PFSK-1 (cell line): ENCODE results near the gene ST7.

Experiments
- FOXP2 ChIP-seq: optimal IDR thresholded peaks from 2 replicates; pipeline ENCODE3; 2011; ENCODE audit warnings: borderline replicate concordance, control low read depth, inconsistent platforms; ENCODE audit not compliant: insufficient read depth; ENCODE audit errors: extremely low read length, extremely low read depth
- POLR2AphosphoS5 ChIP-seq: IDR thresholded peaks from 2 replicates; pipeline ENCODE4 v1.6.1; 2012; ENCODE audit warnings: low read depth, mild to moderate bottlenecking, control low read depth, low read length, moderate library complexity
- SIN3A ChIP-seq: IDR thresholded peaks from 2 replicates; pipeline ENCODE4 v1.6.1; 2012; ENCODE audit warnings: mild to moderate bottlenecking, low read length, moderate library complexity, borderline replicate concordance; ENCODE audit not compliant: insufficient read depth
- TAF1 ChIP-seq: IDR thresholded peaks from 2 replicates; pipeline ENCODE4 v1.6.1; 2012; ENCODE audit warnings: low read length, control low read depth, borderline replicate concordance; ENCODE audit not compliant: insufficient read depth
- TF ChIP-seq, protein P1 (sequence below), 2 experiments: IDR thresholded peaks; 2 replicates each; pipeline versions ENCODE4 v1.6.1 to v1.8.0; 2011 to 2012; ENCODE audit warnings: low read depth in 2 of 2, low read length in 2 of 2, control low read depth in 1 of 2, inconsistent platforms in 1 of 2, mild to moderate bottlenecking in 1 of 2, moderate library complexity in 1 of 2; ENCODE audit not compliant: insufficient read depth in 1 of 2

ST7 gene

GRCh38 chr7:117082647-117083046 lies 129.3 kb downstream of the ST7 start:
- TF ChIP-seq POLR2AphosphoS5 (no peak), TAF1 (no peak), SIN3A (no peak), FOXP2 (no peak)
- TF ChIP-seq, protein P1, sequence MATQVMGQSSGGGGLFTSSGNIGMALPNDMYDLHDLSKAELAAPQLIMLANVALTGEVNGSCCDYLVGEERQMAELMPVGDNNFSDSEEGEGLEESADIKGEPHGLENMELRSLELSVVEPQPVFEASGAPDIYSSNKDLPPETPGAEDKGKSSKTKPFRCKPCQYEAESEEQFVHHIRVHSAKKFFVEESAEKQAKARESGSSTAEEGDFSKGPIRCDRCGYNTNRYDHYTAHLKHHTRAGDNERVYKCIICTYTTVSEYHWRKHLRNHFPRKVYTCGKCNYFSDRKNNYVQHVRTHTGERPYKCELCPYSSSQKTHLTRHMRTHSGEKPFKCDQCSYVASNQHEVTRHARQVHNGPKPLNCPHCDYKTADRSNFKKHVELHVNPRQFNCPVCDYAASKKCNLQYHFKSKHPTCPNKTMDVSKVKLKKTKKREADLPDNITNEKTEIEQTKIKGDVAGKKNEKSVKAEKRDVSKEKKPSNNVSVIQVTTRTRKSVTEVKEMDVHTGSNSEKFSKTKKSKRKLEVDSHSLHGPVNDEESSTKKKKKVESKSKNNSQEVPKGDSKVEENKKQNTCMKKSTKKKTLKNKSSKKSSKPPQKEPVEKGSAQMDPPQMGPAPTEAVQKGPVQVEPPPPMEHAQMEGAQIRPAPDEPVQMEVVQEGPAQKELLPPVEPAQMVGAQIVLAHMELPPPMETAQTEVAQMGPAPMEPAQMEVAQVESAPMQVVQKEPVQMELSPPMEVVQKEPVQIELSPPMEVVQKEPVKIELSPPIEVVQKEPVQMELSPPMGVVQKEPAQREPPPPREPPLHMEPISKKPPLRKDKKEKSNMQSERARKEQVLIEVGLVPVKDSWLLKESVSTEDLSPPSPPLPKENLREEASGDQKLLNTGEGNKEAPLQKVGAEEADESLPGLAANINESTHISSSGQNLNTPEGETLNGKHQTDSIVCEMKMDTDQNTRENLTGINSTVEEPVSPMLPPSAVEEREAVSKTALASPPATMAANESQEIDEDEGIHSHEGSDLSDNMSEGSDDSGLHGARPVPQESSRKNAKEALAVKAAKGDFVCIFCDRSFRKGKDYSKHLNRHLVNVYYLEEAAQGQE (IDR thresholded peaks at IDR 0.05; ENCODE audit: insufficient read depth in 1 of 2, low read depth in 2 of 2, low read length in 2 of 2) = no peak

- no peak for TF ChIP-seq TAF1
Observed at GRCh38 chr7:117083648-117084047, 130.3 kb downstream of the ST7 start.

GRCh38 chr7:117084286-117084685 lies 131.0 kb downstream of the ST7 start:
- TF ChIP-seq SIN3A (no peak), POLR2AphosphoS5 (no peak), TAF1 (no peak), FOXP2 (no peak)
- TF ChIP-seq, protein P1 (IDR thresholded peaks at IDR 0.05; ENCODE audit: insufficient read depth in 1 of 2, low read depth in 2 of 2, low read length in 2 of 2) = no peak

DNA sequence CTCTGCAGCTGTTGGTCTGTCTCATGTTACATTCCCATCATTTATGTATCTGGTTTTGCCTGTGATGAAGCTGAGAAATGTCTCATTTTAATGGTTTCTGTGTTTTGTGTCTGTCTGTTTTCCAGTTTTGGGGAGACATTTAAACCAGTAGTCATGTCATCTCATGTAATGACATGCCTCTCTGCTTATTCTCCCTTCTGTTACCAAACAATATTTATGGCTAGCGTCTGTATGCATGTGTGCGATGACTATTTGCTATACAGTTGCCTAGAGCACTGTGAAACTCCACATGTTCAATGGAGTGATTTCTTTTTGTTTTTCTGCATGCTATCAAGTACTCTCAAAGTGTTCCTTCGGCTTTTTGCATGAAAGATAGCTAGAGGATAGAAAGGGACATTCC lies 132.0 kb downstream of the ST7 start:
- TF ChIP-seq FOXP2 = no peak

DNA sequence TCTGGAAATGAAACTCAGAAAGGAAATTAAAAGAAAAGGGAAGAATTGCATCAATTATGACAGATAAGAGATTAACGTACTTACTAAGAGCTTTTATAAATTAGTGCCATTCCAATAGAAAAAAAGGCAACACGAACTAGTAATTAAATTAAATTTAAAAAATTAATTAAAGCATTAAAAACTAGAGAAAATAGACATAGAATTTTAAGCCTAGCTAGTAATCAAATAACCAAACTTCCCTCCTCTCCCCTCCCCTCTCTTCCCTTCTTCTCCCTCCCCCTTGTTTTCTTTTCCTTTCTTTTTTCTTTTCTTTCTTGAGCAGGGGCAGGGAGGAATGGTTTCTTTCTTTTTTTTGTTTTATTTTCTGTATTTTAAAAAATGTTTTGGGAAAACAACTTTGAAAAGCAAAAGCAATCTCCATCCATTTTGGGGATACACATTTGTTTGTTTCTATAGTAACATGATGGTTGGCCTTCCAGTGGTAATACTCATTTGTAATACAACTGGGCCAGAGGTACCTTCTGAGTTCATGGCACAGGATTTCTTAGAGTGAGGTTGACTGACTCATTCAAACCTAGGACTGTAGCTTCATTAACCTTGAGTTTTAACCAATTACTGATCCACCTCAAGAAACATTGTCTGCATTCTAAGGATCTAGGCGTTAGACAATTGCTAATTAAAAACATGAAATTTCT lies 132.6 kb downstream of the ST7 start:
- TF ChIP-seq SIN3A (no peak), FOXP2 (no peak), TAF1 (no peak)
- TF ChIP-seq, protein P1 (IDR thresholded peaks at IDR 0.05; ENCODE audit: insufficient read depth in 1 of 2, low read depth in 2 of 2, low read length in 2 of 2) = no peak

GRCh38 chr7:117086788-117087187 lies 133.5 kb downstream of the ST7 start:
- no peak for TF ChIP-seq TAF1
- TF ChIP-seq, protein P1 (IDR thresholded peaks at IDR 0.05; ENCODE audit: insufficient read depth in 1 of 2, low read depth in 2 of 2, low read length in 2 of 2) = no peak
